Panc1 (cell line): ENCODE data around the gene DPEP1. TPM values are rescaled to one million over a fixed set of nuclear protein-coding genes. Genes with fewer than 3 reads are reported as not detected.

ENCODE experiments used
- ATAC-seq: fragments of 200-7000 bp; cut with Tn5 transposase; 2 replicates; pipeline ENCODE4 v1.9.1; 2020; ENCODE audit warnings: mild to moderate bottlenecking, moderate library complexity
- BruUV-seq: library from RNA; stranded (reverse); fragments of 400-500 nt; replicated peaks from 2 replicates; lab custom pipeline; 2021; lab: Mats Ljungman, UMichigan
- CTCF ChIA-PET: fragments of 300-600 bp; sonication (Branson Sonifier 250); formaldehyde crosslinking; loops from one replicate; lab custom pipeline; 2022; ENCODE audit warnings: antibody characterized with exemption; lab: Charles Lee
- POLR2A ChIA-PET: fragments of 300-600 bp; sonication (Branson Sonifier 250); formaldehyde crosslinking; loops from one replicate; lab custom pipeline; 2022; ENCODE audit warnings: antibody characterized with exemption; lab: Charles Lee
- DNase-seq: peaks from one replicate; pipeline ENCODE4 v3.0.0-alpha.2; 2010; ENCODE audit warnings: low read depth, low spot score
- H3K27ac ChIP-seq: 2 replicates; pipeline ENCODE4 v1.5.1; 2011; ENCODE audit warnings: mild to moderate bottlenecking, low read length, inconsistent platforms
- H3K27me3 ChIP-seq: fragments of 200-500 bp; sonication (Bioruptor generic); 2 replicates; pipeline ENCODE4 v1.6.0; 2014; ENCODE audit warnings: low read length, inconsistent platforms; ENCODE audit not compliant: control insufficient read depth, insufficient read depth
- H3K36me3 ChIP-seq: fragments of 200-500 bp; sonication (Bioruptor generic); 2 replicates; pipeline ENCODE4 v1.5.1; 2014; ENCODE audit warnings: inconsistent platforms, mild to moderate bottlenecking, low read length, moderate library complexity; ENCODE audit not compliant: control insufficient read depth, insufficient read depth
- H3K4me1 ChIP-seq: 2 replicates; pipeline ENCODE4 v1.5.1; 2011; ENCODE audit warnings: inconsistent platforms, mild to moderate bottlenecking, low read length, moderate library complexity; ENCODE audit not compliant: control insufficient read depth, insufficient read depth
- H3K4me3 ChIP-seq, 2 experiments: 2 replicates each; pipeline ENCODE4 v1.5.1; 2011 to 2012; ENCODE audit warnings: low read depth in 2 of 2, low read length in 2 of 2, mild to moderate bottlenecking in 2 of 2, inconsistent platforms in 1 of 2, moderate library complexity in 1 of 2
- H3K9me3 ChIP-seq: fragments of 200-500 bp; sonication (Bioruptor generic); 2 replicates; pipeline ENCODE4 v1.5.1; 2014; ENCODE audit warnings: low read depth, mild to moderate bottlenecking, inconsistent platforms, low read length, moderate library complexity; ENCODE audit not compliant: control insufficient read depth, insufficient read depth
- CTCF ChIP-seq: fragments of 450-650 bp; IDR thresholded peaks from 2 replicates; pipeline ENCODE4 v1.5.1; 2017; ENCODE audit warnings: mild to moderate bottlenecking
- POLR2AphosphoS5 ChIP-seq: IDR thresholded peaks from 2 replicates; pipeline ENCODE4 v1.6.1; 2012; ENCODE audit warnings: mild to moderate bottlenecking, low read depth, low read length, moderate library complexity
- REST ChIP-seq, 2 experiments: IDR thresholded peaks; 2 replicates each; pipeline ENCODE4 v1.6.1; 2011 to 2012; ENCODE audit warnings: low read depth in 2 of 2, control low read depth in 1 of 2, low read length in 1 of 2, mild to moderate bottlenecking in 1 of 2, moderate library complexity in 1 of 2; ENCODE audit not compliant: insufficient read depth in 1 of 2
- SIN3A ChIP-seq: IDR thresholded peaks from 2 replicates; pipeline ENCODE4 v1.6.1; 2012; ENCODE audit warnings: low read depth, mild to moderate bottlenecking, low read length, moderate library complexity, borderline replicate concordance; ENCODE audit not compliant: insufficient read depth
- TCF7L2 ChIP-seq: IDR thresholded peaks from 2 replicates; pipeline ENCODE4 v1.6.1; 2011; ENCODE audit warnings: mild to moderate bottlenecking, low read depth, low read length, inconsistent platforms
- in situ Hi-C: cut with HindIII; loops from 2 replicates; pipeline ENCODE4 v1.10.0; 2016; ENCODE audit warnings: low sequenced_read_pairs, low pct_unique_long_range_greater_than_20kb
- intact Hi-C: fragments of 100-400 bp; cut with micrococcal nuclease; formaldehyde crosslinking; loops from one replicate; pipeline ENCODE4 v1.10.0; 2022; ENCODE audit not compliant: unreplicated experiment
- total RNA-seq: library from RNA; stranded (reverse); gene quantifications from one replicate; pipeline ENCODE4 v1.2.1, GENCODE V29; 2021; ENCODE audit not compliant: unreplicated experiment

The DPEP1 gene
- total RNA-seq, 1 experiment from 2014 or later = 0.18 TPM

- POLR2A ChIA-PET = interaction anchor here (0.6 kb wide), 1 partner anchor 70 kb away, joined by 6 read pairs; no protein-coding TSS in a partner anchor
- ATAC-seq (no peak), DNase-seq (no peak)
- TF ChIP-seq POLR2AphosphoS5 (no peak), TCF7L2 (no peak), SIN3A (no peak), REST (IDR thresholded peaks at IDR 0.05; ENCODE audit: insufficient read depth in 1 of 2, low read depth in 2 of 2, low read length in 1 of 2) (no peak), CTCF (no peak)
- Histone ChIP-seq H3K27ac (no peak overlapping the region), H3K4me3 (no peak overlapping the region), H3K9me3 (no peaks in the 10 kb centered on the region), H3K36me3 (no peaks in the 10 kb centered on the region), H3K27me3 (no peaks in the 10 kb centered on the region), H3K4me1 (peaks cover 5% of the 10 kb centered on the region)
- BruUV-seq = no TSS peak
- CTCF ChIA-PET = no interaction called here
- intact Hi-C loops = no loop called here
- in situ Hi-C loops = no loop called here
These were observed 851 bp upstream of the DPEP1 start for GRCh38 chr16:89612415-89613166.

GRCh38 chr16:89613954-89614459 is 565 bp downstream of the DPEP1 start:
- in situ Hi-C loops = no loop called here
- Histone ChIP-seq H3K27me3 (no peaks in the 10 kb centered on the region), H3K4me1 (peaks cover 4% of the 10 kb centered on the region), H3K36me3 (no peaks in the 10 kb centered on the region), H3K27ac (no peak overlapping the region), H3K9me3 (no peaks in the 10 kb centered on the region), H3K4me3 (no peak overlapping the region)
- intact Hi-C loops = no loop called here
- DNase-seq (no peak), ATAC-seq (no peak)
- CTCF ChIA-PET = interaction anchor here (0.6 kb wide), 1 partner anchor 163 kb away, joined by 14 read pairs; no protein-coding TSS in a partner anchor
- no TSS peak for BruUV-seq
- POLR2A ChIA-PET = no interaction called here
- no peak for TF ChIP-seq SIN3A
- no peak for TF ChIP-seq CTCF
- no peak for TF ChIP-seq TCF7L2
- no peak for TF ChIP-seq POLR2AphosphoS5
- TF ChIP-seq REST (IDR thresholded peaks at IDR 0.05; ENCODE audit: insufficient read depth in 1 of 2, low read depth in 2 of 2, low read length in 1 of 2) = no peak
